Activated naive CD4-positive, alpha-beta T cell treated with anti-CD3 and anti-CD28 coated beads, Interleukin-2, amount 50 U/mL, for 24 hours (primary cell): ENCODE data around the gene IGFBP5.

Experiments used
- H3K27ac Mint-ChIP-seq: one replicate; pipeline ENCODE4 v1.8.0; 2021; ENCODE audit warnings: mild to moderate bottlenecking, mixed read lengths
- H3K27me3 Mint-ChIP-seq: one replicate; pipeline ENCODE4 v1.8.0; 2021; ENCODE audit warnings: mixed read lengths
- H3K36me3 Mint-ChIP-seq: one replicate; pipeline ENCODE4 v1.8.0; 2021; ENCODE audit warnings: mixed read lengths
- H3K4me1 Mint-ChIP-seq: one replicate; pipeline ENCODE4 v1.8.0; 2021; ENCODE audit warnings: mixed read lengths
- H3K4me3 Mint-ChIP-seq: one replicate; pipeline ENCODE4 v1.8.0; 2021; ENCODE audit warnings: mild to moderate bottlenecking, mixed read lengths
- H3K9me3 Mint-ChIP-seq: one replicate; pipeline ENCODE4 v1.8.0; 2021; ENCODE audit warnings: mixed read lengths

Gene IGFBP5

DNA sequence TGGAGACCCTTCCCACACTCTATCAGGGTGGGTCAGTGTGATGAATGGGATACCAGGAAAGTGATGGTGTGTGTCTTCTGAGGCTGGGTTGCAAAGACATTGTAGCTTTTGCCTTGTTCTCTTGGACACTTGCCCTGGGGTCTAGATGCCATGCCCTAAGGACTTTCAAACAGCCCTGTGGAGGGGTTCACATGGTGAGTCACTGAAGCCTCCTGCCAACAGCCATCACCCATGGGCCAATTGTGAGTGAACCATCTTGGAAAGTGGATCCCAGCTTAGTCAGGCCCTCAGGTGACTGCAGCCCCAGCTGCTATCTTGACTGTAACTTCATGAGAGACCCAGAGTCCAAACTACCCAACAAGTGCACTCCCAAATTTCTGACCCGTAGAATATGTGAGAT, 25.8 kb upstream of the IGFBP5 start:
- Mint-ChIP-seq H3K9me3 (no peaks in the 10 kb centered on the region), H3K27ac (no peak overlapping the region), H3K36me3 (no peaks in the 10 kb centered on the region), H3K4me3 (no peak overlapping the region), H3K4me1 (no peaks in the 10 kb centered on the region), H3K27me3 (peaks cover 7% of the 10 kb centered on the region)

GRCh38 chr2:216720722-216721121, 25.4 kb upstream of the IGFBP5 start:
- H3K4me1 Mint-ChIP-seq, result no peaks in the 10 kb centered on the region
- H3K27me3 Mint-ChIP-seq, result peaks cover 7% of the 10 kb centered on the region
- no peaks in the 10 kb centered on the region for H3K36me3 Mint-ChIP-seq
- H3K9me3 Mint-ChIP-seq, result no peaks in the 10 kb centered on the region
- no peak overlapping the region for H3K27ac Mint-ChIP-seq
- no peak overlapping the region for H3K4me3 Mint-ChIP-seq

DNA sequence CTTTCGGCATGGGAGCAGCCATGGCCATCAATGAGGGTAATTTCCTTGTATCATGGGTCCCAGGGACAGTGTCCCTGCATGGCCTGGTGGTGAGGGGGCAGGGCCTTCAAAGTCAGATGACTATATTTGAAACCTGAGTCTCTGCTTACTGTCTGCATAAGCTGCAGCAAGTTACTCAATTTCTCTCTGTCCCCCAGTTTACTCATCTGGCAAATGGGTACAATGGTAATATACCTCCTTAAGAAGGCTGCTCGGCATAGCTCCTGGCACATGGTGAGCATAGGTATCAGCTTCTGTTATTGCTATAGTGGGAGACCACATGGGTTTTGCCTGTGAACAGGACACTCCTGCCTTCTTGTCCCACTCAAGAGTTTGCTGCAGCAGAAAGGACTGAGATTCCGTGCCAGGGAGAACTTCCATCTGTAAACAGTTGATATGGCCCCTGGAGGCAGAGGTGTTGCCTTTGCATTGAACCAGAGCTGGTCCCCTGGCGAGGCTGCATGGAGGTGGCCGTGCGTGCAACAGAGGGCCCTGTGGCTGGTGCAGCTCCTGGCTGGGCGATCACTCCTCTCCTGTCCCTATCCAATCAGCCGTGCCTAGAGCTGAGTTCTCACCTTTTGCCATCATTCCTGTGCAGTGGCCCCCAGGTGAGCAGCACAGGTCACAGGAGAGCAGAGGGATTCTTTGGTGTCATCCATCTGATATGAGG, 22.7 kb upstream of the IGFBP5 start:
- no peak overlapping the region for H3K27ac Mint-ChIP-seq
- H3K27me3 Mint-ChIP-seq, result peaks cover 8% of the 10 kb centered on the region
- no peaks in the 10 kb centered on the region for H3K36me3 Mint-ChIP-seq
- H3K4me1 Mint-ChIP-seq, result no peaks in the 10 kb centered on the region
- H3K4me3 Mint-ChIP-seq, result no peak overlapping the region
- no peaks in the 10 kb centered on the region for H3K9me3 Mint-ChIP-seq

DNA sequence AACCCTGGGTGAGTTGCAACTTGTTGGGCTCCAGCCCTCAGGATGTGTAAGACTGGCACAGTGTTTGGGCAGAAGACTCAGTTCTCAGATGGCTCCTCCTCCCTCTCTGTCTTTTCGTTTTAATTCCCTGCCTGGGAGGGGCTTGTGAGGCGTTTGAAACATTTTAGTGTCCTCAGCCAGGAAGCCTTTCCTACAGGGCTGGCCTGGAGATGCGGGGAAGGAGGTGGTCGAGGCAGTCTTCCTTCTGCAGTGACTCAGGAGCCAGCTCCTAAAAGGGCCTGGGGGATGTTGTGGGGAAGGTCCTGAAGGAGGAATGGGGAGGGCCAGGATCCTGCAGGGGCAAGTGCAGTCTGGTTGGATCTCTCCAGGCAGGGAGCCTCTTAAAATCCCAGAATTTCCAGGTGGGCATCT, 22.1 kb upstream of the IGFBP5 start:
- no peaks in the 10 kb centered on the region for H3K4me1 Mint-ChIP-seq
- H3K36me3 Mint-ChIP-seq, result no peaks in the 10 kb centered on the region
- peaks cover 8% of the 10 kb centered on the region for H3K27me3 Mint-ChIP-seq
- H3K4me3 Mint-ChIP-seq, result no peak overlapping the region
- H3K9me3 Mint-ChIP-seq, result no peaks in the 10 kb centered on the region
- no peak overlapping the region for H3K27ac Mint-ChIP-seq

DNA sequence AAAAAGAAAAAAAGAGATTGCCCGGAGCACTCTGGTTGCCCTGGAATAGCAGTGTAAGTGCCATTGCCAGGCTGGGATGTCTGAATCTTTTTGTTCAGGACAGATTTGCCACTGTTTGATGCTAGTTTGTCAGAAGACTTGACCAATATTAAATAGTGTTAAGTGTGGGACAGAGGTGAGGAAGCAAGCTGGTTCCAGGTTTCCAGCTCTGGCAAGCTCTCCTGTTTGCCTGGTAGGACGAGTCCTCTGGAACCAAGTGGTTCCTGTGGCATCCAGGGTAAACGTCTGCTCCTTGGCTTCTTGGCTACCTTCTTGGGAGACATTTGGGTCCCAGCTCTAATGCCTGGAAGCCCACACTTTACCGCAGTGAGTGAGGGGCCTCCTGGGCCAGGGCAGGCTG, 20.8 kb upstream of the IGFBP5 start:
- Mint-ChIP-seq H3K36me3 (no peaks in the 10 kb centered on the region), H3K27ac (no peak overlapping the region), H3K27me3 (peaks cover 9% of the 10 kb centered on the region), H3K4me3 (no peak overlapping the region), H3K4me1 (no peaks in the 10 kb centered on the region), H3K9me3 (no peaks in the 10 kb centered on the region)

GRCh38 chr2:216715402-216715974, 20.1 kb upstream of the IGFBP5 start:
- no peaks in the 10 kb centered on the region for H3K9me3 Mint-ChIP-seq
- peaks cover 9% of the 10 kb centered on the region for H3K27me3 Mint-ChIP-seq
- H3K27ac Mint-ChIP-seq, result no peak overlapping the region
- no peak overlapping the region for H3K4me3 Mint-ChIP-seq
- H3K36me3 Mint-ChIP-seq, result no peaks in the 10 kb centered on the region
- H3K4me1 Mint-ChIP-seq, result no peaks in the 10 kb centered on the region

DNA sequence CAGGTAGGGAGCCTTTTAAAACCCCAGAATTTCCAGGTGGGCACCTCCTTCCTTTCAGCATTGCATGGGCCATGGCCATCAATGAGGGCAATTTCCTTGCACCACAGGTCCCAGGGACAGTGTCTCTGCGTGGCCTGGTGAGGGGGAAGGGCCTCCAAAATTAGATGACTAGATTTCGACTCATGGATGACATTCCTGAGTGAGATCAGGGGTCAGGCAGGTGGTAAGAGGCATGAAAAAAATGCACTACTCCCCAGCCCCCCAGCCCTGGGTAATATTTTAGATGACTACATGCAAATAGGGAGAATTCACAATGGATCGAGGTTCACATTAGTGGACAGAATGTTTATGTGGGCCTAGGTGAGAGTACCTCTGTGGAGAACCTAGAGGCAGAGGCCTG, 19.0 kb upstream of the IGFBP5 start:
- no peaks in the 10 kb centered on the region for H3K9me3 Mint-ChIP-seq
- no peaks in the 10 kb centered on the region for H3K36me3 Mint-ChIP-seq
- peaks cover 9% of the 10 kb centered on the region for H3K27me3 Mint-ChIP-seq
- H3K27ac Mint-ChIP-seq, result no peak overlapping the region
- no peak overlapping the region for H3K4me3 Mint-ChIP-seq
- no peaks in the 10 kb centered on the region for H3K4me1 Mint-ChIP-seq

DNA sequence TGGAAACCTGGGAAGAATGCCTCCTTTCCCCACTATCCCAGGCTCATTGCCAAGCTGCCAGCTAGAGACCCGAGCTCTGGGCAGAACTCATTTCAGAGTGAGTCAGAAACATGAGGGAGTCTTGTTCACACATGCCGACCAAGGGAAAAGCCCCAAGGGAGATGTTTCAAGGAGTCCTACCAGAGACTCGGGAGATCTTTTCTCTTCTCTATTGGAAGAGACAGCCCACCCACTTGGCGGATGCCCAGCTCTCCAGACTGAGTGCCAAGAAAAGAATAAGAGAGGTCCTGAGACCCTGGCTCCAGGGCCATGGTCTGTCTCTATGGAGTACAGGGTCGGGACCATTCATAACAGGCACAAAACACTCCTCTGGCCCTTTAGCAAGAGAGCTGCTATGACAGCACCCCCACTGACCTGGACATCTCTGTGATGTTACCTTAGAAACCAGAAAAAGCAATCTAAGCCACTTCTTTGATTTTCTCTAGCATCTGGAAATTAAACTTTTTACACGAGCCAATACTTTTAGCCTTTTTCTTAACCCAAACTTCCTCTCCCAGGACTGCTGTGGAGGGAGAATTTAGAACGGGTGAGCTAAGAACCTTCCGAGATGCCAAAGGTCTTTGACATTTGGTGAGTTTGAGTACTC, 18.5 kb upstream of the IGFBP5 start:
- no peaks in the 10 kb centered on the region for H3K36me3 Mint-ChIP-seq
- H3K4me3 Mint-ChIP-seq, result no peak overlapping the region
- H3K9me3 Mint-ChIP-seq, result no peaks in the 10 kb centered on the region
- no peaks in the 10 kb centered on the region for H3K4me1 Mint-ChIP-seq
- H3K27ac Mint-ChIP-seq, result no peak overlapping the region
- H3K27me3 Mint-ChIP-seq, result peaks cover 9% of the 10 kb centered on the region

DNA sequence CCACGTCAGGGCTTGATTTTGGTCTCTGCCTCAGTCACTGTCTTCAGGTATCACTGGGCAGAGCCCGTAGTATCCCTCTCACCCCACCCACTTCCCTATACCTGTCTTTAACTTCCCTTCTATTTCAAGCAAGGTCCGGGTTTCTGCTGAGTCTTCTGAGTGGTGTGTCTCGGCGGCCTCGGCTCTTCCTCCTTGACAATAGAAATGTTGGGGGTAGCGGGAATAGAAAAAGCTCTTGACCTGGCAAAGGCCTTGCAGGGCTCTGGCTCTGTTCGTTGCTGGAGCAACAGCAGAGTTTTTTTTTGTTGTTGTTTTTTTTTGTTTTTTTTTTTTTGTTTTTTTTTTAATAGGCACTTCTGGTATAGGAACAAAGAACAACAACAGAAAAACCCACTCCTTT, 16.0 kb upstream of the IGFBP5 start:
- Mint-ChIP-seq H3K4me1 (no peaks in the 10 kb centered on the region), H3K27ac (no peak overlapping the region), H3K27me3 (peaks cover 5% of the 10 kb centered on the region), H3K4me3 (no peak overlapping the region), H3K36me3 (no peaks in the 10 kb centered on the region), H3K9me3 (no peaks in the 10 kb centered on the region)

GRCh38 chr2:216710551-216711301, 15.4 kb upstream of the IGFBP5 start:
- Mint-ChIP-seq H3K4me3 (no peak overlapping the region), H3K9me3 (no peaks in the 10 kb centered on the region), H3K27ac (no peak overlapping the region), H3K27me3 (peaks cover 5% of the 10 kb centered on the region), H3K4me1 (no peaks in the 10 kb centered on the region), H3K36me3 (no peaks in the 10 kb centered on the region)

DNA sequence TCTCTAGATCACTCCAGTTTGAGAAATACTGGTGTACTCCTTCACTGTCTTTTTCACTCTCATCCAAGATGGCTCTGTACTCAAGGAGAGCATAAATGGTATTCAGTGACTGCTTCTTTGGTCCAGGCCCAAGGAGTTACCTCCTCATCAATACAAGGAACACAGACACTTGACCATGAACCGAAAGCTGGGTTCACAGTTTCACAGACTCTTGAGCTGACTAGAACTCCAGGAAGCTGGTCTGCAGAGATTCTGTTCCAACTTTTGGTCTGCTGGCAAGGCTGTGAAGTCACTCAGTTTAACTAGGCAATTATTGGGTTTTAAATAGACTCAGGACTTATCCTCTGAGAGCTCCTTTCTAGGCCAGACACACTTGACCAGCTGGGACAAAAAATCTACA, 7.4 kb upstream of the IGFBP5 start:
- no peak overlapping the region for H3K27ac Mint-ChIP-seq
- H3K9me3 Mint-ChIP-seq, result no peaks in the 10 kb centered on the region
- no peaks in the 10 kb centered on the region for H3K4me1 Mint-ChIP-seq
- H3K27me3 Mint-ChIP-seq, result peaks cover 3% of the 10 kb centered on the region
- no peaks in the 10 kb centered on the region for H3K36me3 Mint-ChIP-seq
- H3K4me3 Mint-ChIP-seq, result no peak overlapping the region

- no peaks in the 10 kb centered on the region for H3K9me3 Mint-ChIP-seq
- H3K4me1 Mint-ChIP-seq, result no peaks in the 10 kb centered on the region
- no peak overlapping the region for H3K4me3 Mint-ChIP-seq
- H3K27me3 Mint-ChIP-seq, result peaks cover 12% of the 10 kb centered on the region
- H3K36me3 Mint-ChIP-seq, result no peaks in the 10 kb centered on the region
- no peak overlapping the region for H3K27ac Mint-ChIP-seq
Measured at GRCh38 chr2:216701544-216701943, 6.2 kb upstream of the IGFBP5 start.

- H3K4me3 Mint-ChIP-seq, result no peak overlapping the region
- H3K9me3 Mint-ChIP-seq, result no peaks in the 10 kb centered on the region
- H3K27me3 Mint-ChIP-seq, result peaks cover 15% of the 10 kb centered on the region
- no peaks in the 10 kb centered on the region for H3K4me1 Mint-ChIP-seq
- H3K36me3 Mint-ChIP-seq, result no peaks in the 10 kb centered on the region
- H3K27ac Mint-ChIP-seq, result no peak overlapping the region
Measured at GRCh38 chr2:216700781-216701180, 5.4 kb upstream of the IGFBP5 start.

DNA sequence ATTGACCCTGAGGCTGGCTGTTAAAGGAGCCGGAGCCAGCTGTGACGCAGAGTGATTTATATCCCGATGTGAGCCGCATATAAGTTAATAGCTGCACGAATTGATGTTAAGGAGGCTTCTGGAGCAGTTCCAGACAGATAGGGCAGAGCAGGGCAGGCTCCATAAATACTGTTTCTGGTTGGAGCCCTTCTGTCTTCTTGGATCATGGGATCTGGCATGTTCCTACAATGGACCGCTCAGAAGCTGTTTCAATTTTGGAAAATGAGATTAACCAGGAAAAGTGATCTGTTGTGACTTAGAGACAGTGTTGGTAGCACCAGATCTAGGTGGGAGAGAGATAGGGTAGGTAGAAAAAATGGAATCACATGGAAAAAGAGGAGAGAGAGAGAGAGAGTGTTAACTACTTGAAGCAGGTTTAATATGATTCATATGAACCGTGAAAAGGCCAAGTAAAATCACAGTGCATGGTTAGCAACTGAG, 4.8 kb upstream of the IGFBP5 start:
- H3K4me1 Mint-ChIP-seq, result no peaks in the 10 kb centered on the region
- H3K9me3 Mint-ChIP-seq, result no peaks in the 10 kb centered on the region
- no peak overlapping the region for H3K4me3 Mint-ChIP-seq
- no peaks in the 10 kb centered on the region for H3K36me3 Mint-ChIP-seq
- H3K27me3 Mint-ChIP-seq, result peaks cover 17% of the 10 kb centered on the region
- H3K27ac Mint-ChIP-seq, result no peak overlapping the region

DNA sequence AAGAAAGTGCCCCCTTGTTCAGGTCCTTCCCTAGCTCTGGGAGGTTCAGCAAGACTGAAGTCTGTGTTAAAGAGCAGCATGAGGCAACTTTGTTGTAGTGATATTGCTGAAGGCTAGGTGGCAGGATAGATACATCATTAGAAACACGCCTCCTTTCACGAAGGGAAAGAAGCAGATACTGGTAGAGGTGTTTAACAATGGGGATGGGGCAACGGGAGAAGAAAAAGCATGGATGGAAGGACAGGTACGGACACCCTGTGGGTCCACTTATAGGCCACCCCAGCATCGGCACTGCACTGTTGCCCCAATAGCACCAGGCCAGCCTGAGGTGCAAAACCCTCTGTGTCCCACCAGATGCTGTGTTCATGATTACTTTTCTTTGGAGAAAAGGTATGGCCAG, 3.5 kb upstream of the IGFBP5 start:
- no peaks in the 10 kb centered on the region for H3K9me3 Mint-ChIP-seq
- H3K27me3 Mint-ChIP-seq, result peaks cover 22% of the 10 kb centered on the region
- H3K4me3 Mint-ChIP-seq, result no peak overlapping the region
- peaks cover 8% of the 10 kb centered on the region for H3K4me1 Mint-ChIP-seq
- no peak overlapping the region for H3K27ac Mint-ChIP-seq
- no peaks in the 10 kb centered on the region for H3K36me3 Mint-ChIP-seq

DNA sequence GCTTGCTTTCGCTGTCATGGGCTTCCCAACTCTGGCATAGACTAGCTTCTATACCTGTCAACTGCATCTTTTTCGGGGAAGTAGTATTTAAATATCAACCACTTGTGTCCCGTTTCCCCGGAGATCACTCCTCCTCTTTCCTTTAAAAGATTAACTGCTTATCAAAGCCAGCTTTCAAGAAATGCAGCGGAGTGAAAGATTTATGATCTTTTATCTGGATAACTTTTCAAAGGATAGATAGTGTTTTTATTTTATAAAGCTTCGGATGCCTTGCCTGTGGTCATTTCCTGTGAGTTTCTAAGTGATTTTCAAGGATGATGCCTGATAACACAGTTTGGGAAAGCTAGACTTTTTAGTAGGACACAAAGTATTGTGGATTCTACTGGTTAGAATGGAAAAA, 2.9 kb upstream of the IGFBP5 start:
- peaks cover 26% of the 10 kb centered on the region for H3K27me3 Mint-ChIP-seq
- no peak overlapping the region for H3K27ac Mint-ChIP-seq
- H3K4me3 Mint-ChIP-seq, result no peak overlapping the region
- H3K9me3 Mint-ChIP-seq, result no peaks in the 10 kb centered on the region
- peaks cover 13% of the 10 kb centered on the region for H3K4me1 Mint-ChIP-seq
- no peaks in the 10 kb centered on the region for H3K36me3 Mint-ChIP-seq
